HepG2 (cell line): ENCODE measurements around the gene TLE5. TPM values are rescaled to one million over a fixed set of nuclear protein-coding genes. Genes with fewer than 3 reads are reported as not detected.

Experiments used
- PBX2 ChIP-seq: IDR thresholded peaks from 2 replicates; pipeline ENCODE4 v1.6.1; 2016; ENCODE audit warnings: control low read depth
- polyA plus RNA-seq, 8 experiments: library from polyadenylated mRNA; depleted of rRNA in 3 of 8; stranded (reverse) in 7 of 8; unstranded in 1 of 8; fragments of >200 nt; fragmentation: Illumina TruSeq in 4 of 8; extraction: Trizol in 4 of 8; gene quantifications; 2 replicates each; pipeline versions ENCODE4 v1.2.1 to v1.2.3, GENCODE V29; 2011 to 2016; ENCODE audit warnings: low read depth in 4 of 8, missing spikeins in 1 of 8, mixed read lengths in 1 of 8; ENCODE audit not compliant: insufficient read depth in 1 of 8
- total RNA-seq, 5 experiments: library from RNA; depleted of rRNA; stranded (reverse); fragments of >200 nt; fragmentation: Illumina TruSeq; extraction: Trizol; gene quantifications; 2 replicates each; pipeline ENCODE4 v1.2.3, GENCODE V29; 2016; ENCODE audit warnings: low read depth in 1 of 5
- TF ChIP-seq, protein P1 (sequence below): sonication (generic); formaldehyde crosslinking; IDR thresholded peaks from 2 replicates; pipeline ENCODE4 v1.4.0; 2020; ENCODE audit warnings: missing genetic modification reagents, borderline replicate concordance
- TF ChIP-seq, protein P2 (sequence below): sonication (generic); formaldehyde crosslinking; IDR thresholded peaks from 2 replicates; pipeline ENCODE4 v1.4.0; 2020; ENCODE audit warnings: missing genetic modification reagents, borderline replicate concordance

The TLE5 gene
- total and polyA plus RNA-seq, 2 of the 13 experiments (the other 11 are each of a cell fraction or from before 2014, with no cell fraction given): 62.8 to 189 TPM

DNA sequence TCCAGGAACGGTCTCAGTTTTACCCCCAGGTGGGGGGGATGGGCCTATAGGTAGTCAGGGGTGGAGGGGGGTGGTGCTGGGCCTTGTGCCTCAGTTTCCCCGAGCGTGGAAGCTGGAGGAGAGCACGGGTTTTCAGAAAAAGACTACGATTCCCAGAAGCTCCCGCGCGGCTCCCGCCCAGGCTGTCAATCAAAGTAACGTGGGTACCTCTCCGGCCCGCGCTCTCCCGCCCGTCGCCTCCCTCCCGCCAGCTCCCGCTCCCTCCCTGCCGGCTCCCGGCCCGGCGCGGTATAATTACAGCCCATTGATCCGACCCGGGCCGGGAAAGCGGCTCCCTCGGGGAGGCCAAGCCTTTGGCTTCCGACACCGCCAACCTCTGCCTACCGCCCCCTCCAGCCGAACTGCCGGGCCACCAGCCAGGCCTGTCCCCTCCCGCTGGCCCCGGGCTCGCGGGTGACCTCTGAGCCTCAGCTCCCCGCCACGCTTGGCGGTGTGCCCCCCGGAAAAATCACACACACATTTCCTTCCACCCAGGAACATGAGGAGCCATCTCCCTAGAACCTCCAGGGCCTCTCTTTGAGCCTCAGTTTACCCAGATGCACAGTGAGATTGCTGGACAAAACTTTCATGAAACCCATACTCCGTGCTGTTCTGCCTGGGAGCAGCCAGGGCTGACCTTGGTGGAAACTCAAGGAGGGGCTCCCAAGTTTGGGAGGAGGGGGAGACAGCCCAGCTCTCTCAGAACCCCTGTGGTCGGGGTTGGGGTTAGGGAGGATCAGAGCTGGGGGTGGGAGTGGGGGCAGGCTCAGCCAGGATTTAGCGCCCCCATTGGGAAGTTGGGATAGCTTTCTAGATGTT is 25.9 kb downstream of the TLE5 start (continued):
- TF ChIP-seq, protein P1, sequence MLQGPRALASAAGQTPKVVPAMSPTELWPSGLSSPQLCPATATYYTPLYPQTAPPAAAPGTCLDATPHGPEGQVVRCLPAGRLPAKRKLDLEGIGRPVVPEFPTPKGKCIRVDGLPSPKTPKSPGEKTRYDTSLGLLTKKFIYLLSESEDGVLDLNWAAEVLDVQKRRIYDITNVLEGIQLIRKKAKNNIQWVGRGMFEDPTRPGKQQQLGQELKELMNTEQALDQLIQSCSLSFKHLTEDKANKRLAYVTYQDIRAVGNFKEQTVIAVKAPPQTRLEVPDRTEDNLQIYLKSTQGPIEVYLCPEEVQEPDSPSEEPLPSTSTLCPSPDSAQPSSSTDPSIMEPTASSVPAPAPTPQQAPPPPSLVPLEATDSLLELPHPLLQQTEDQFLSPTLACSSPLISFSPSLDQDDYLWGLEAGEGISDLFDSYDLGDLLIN (CRISPR knock-in tag): peak; percentile 60; the same call in 1 of the 2 replicates
- peak; percentile 92 for TF ChIP-seq PBX2 (CRISPR knock-in tag)
- TF ChIP-seq, protein P2, sequence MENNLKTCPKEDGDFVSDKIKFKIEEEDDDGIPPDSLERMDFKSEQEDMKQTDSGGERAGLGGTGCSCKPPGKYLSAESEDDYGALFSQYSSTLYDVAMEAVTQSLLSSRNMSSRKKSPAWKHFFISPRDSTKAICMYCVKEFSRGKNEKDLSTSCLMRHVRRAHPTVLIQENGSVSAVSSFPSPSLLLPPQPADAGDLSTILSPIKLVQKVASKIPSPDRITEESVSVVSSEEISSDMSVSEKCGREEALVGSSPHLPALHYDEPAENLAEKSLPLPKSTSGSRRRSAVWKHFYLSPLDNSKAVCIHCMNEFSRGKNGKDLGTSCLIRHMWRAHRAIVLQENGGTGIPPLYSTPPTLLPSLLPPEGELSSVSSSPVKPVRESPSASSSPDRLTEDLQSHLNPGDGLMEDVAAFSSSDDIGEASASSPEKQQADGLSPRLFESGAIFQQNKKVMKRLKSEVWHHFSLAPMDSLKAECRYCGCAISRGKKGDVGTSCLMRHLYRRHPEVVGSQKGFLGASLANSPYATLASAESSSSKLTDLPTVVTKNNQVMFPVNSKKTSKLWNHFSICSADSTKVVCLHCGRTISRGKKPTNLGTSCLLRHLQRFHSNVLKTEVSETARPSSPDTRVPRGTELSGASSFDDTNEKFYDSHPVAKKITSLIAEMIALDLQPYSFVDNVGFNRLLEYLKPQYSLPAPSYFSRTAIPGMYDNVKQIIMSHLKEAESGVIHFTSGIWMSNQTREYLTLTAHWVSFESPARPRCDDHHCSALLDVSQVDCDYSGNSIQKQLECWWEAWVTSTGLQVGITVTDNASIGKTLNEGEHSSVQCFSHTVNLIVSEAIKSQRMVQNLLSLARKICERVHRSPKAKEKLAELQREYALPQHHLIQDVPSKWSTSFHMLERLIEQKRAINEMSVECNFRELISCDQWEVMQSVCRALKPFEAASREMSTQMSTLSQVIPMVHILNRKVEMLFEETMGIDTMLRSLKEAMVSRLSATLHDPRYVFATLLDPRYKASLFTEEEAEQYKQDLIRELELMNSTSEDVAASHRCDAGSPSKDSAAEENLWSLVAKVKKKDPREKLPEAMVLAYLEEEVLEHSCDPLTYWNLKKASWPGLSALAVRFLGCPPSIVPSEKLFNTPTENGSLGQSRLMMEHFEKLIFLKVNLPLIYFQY (CRISPR knock-in tag): peak; percentile 98
